ENCODE data around the gene LSM4. TPM values are rescaled to one million over a fixed set of nuclear protein-coding genes. Genes with fewer than 3 reads are reported as not detected.

Gene LSM4
- total and polyA plus RNA-seq, 9 donors: 38.3 to 121 (median 71.4) TPM

DNA sequence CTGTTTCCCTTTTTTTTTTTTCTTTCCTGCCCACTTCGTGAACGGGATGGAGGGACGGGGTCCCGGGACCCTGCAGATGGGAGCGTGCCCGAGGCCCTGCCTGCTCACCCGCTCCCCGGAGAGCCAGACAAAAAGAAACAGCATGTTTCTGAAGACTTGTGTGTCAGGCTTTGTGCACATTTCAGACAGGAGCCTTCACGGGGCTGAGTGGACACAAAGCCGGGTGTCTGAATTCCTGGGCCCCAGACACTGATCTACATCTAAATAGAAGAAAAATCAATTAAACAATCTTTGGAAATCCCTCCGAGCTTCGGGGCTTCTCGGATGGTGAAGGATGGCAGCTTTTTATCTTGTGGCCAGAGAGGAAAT, 21.7 kb upstream of the LSM4 start:
- TF ChIP-seq POLR2A (IDR thresholded peaks at IDR 0.05) (no peak), EP300 (IDR thresholded peaks at IDR 0.05) (no peak), CTCF (IDR thresholded peaks at IDR 0.05) (no peak)
- intact Hi-C loops (cut with DNase I): no loop called here
- Histone ChIP-seq H3K4me3 (no peak overlapping the region), H3K4me1 (ENCODE audit: insufficient read depth) (peaks cover 6% of the 10 kb centered on the region), H3K9me3 (no peaks in the 10 kb centered on the region), H3K27me3 (no peaks in the 10 kb centered on the region), H3K36me3 (no peaks in the 10 kb centered on the region), H3K27ac (no peak overlapping the region)
- DNase-seq: no peak
- 62 to 69% (median 66%) methylated on average over 13 of the region's 13 CpGs for WGBS, 3 donors

DNA sequence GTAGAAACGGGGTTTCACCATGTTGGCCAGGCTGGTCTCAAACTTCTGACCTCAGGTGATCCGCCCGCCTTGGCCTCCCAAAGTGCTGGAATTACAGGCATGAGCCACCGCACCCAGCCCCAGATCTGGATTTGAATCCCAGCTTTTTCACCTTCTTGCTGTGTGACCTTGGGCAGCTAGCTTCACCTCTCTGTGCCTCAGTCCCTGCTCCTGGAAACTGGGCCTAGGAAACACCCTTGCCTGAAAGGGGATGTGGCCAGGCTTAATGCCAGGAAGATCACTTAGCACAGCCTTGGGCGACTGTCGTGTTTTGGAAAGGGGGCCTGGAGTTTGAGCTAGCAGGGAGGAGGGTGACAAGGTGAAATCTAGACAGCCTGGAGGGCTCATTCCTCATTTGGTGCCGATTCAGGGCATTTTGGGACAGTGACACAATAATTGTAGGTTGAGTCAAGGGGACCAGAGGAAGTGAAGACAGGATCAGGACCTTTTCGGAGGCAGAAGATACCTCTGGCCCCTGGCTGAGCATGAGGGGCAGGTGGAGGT, 19.3 kb upstream of the LSM4 start:
- WGBS, 3 donors: 77 to 79% (median 79%) methylated on average over 8 of the region's 8 CpGs

DNA sequence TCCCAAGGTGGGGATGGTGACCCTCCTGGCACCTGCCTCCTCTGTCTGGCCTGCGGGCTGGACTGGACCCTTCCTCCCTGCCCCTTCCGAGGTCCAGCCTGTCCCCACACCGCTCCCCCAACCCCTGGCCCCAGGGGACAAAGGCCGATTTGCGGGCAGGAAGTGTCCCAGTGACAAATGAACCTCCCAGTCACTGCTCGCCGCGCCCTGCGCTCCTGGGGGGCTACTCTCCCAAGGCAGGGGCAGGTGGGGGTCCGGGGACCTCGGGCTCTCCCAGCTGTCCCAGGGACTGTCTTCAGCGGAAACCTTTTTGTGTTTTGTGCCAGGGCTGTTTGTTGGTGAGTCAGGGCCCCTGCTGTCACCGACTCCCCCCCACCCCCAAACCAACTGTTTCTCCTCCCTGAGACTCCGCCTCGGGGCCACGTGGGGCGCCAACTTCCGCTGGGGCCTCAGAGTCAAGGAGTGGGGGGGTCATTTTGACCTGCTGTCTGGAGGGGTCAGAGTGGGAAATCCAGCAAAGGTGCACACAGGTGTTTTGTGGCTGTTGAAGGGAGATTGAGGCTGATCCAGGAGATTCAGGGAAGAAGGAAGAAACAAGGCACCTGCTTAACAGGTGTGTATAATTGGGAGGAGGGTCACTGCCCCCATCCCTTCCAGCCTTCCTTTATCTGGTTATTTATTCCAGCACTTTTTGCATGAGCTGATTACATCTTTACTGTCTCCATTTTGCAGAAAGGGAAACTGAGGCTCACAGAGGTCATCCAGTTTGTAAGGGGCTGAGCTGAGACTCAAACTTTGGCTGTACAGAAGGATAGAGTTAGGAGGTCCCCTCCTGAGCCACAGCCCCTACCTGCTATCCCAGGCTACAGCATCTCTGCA, 18.4 kb upstream of the LSM4 start:
- H3K36me3 ChIP-seq: no peaks in the 10 kb centered on the region
- peak; percentile 63 to 73 (median 65) for DNase-seq
- no peaks in the 10 kb centered on the region for H3K9me3 ChIP-seq
- WGBS, 3 donors: 4 to 10% (median 6%) methylated on average over 15 to 18 of the region's 18 CpGs
- no peaks in the 10 kb centered on the region for H3K27me3 ChIP-seq
- peaks cover 6% of the 10 kb centered on the region for H3K4me1 ChIP-seq (ENCODE audit: insufficient read depth)
- H3K4me3 ChIP-seq: peak overlapping the region; percentile 79
- no peak for TF ChIP-seq CTCF (IDR thresholded peaks at IDR 0.05)
- intact Hi-C loops (cut with DNase I): no loop called here
- H3K27ac ChIP-seq: peak overlapping the region; percentile 80 to 87

More for the DNA sequence above, 19.3 kb upstream of the LSM4 start:
- H3K4me1 ChIP-seq (ENCODE audit: insufficient read depth): peaks cover 6% of the 10 kb centered on the region
- H3K27ac ChIP-seq: peak overlapping the region in 1 of 2 donors; percentile 80
- H3K36me3 ChIP-seq: no peaks in the 10 kb centered on the region
- no peaks in the 10 kb centered on the region for H3K9me3 ChIP-seq
- TF ChIP-seq POLR2A (IDR thresholded peaks at IDR 0.05): no peak
- no peak for TF ChIP-seq CTCF (IDR thresholded peaks at IDR 0.05)
- no peak for TF ChIP-seq EP300 (IDR thresholded peaks at IDR 0.05)
- no peaks in the 10 kb centered on the region for H3K27me3 ChIP-seq
- intact Hi-C loops (cut with DNase I): no loop called here
- DNase-seq: no peak
- H3K4me3 ChIP-seq: no peak overlapping the region

DNA sequence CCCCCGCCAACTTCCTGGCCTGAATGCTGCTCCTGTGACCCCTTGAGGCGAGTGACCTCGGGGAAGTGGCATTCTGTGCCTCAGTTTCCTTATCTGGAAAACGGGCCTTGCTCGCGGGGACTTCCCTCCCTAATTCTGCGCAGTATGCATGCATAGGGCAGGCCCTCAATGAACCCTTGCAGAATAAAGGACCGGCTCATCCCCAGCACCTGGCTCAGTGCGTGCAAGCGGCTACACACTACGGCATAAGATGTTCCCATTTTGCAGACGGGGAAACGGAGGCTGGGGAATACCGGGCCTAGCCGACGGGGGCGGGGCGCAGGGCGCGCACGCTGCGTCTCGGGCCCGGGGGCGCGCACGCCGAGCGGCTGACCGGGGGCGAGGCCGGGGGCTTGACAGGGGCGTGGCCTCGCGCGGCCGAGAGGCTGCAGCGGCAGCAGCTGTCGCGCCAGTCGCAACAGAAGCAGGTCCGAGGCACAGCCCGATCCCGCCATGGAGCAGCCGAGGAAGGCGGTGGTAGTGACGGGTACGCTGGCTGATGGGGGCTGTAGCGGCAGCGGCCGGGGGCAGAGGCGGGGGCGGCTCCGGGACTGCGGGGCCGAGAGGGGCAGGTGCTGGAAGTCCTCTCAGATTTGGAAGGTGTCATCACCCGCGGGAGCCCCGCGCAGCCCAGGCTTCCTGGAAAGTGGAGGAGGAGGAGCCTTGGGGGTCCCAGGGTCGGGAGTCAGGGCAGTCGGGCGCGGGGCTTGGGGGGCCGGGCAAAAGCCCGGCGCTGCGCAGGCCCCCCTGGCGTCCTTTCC, 17.5 kb upstream of the LSM4 start, which contains the start of gene PGPEP1:
Gene PGPEP1, plus strand, starts transcription at position 409 of the 800 bp plus-strand sequence. Its CDS starts 84 bp downstream, at position 493.
- peak; percentile 63 to 84 (median 76) for DNase-seq
- H3K9me3 ChIP-seq: no peaks in the 10 kb centered on the region
- intact Hi-C loops (cut with DNase I): no loop called here
- no peaks in the 10 kb centered on the region for H3K36me3 ChIP-seq
- no peaks in the 10 kb centered on the region for H3K27me3 ChIP-seq
- peak in 1 of 3 donors; percentile 14 for TF ChIP-seq CTCF (IDR thresholded peaks at IDR 0.05)
- TF ChIP-seq EP300 (IDR thresholded peaks at IDR 0.05): no peak
- TF ChIP-seq POLR2A (IDR thresholded peaks at IDR 0.05): peak; percentile 39
- WGBS, 3 donors: 2 to 4% (median 3%) methylated on average over 51 to 69 of the region's 69 CpGs
- H3K27ac ChIP-seq: peak within 1 kb of the TSS; percentile 80 to 87
- peaks cover 6% of the 10 kb centered on the region for H3K4me1 ChIP-seq (ENCODE audit: insufficient read depth)
- H3K4me3 ChIP-seq: peak within 1 kb of the TSS; percentile 79

Measured in ovary (tissue), 9 donors.